Measurements from ENCODE around the gene LPP.

Gene LPP

DNA sequence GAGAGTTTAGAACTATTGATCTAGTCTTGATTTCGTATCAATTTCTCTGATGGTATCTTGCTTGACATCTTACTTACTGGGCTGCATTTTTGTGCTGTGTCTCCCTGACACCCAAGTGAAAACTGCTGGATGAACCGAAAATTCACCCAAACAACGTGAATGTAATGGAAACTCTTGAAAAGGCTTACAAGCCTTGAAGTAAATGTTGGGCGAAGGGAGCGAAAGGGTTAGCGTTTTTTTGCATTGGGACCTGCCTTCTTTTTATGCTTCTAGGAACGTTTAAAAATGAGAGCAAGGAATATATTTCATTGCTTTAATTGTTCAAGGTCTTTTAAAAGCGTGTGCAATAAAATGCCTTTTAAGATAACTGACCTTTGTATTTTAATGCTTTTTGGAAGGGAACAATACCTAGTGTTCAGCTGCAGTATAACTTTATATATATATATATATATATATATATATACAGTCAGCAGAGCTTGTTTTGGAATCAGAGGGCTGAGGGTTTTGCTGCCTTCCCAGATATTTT lies 94.1 kb downstream of the LPP start:
- H3K4me3 ChIP-seq (ENCODE audit: low read depth, low read length), result no peak overlapping the region
- TF ChIP-seq, protein P1, sequence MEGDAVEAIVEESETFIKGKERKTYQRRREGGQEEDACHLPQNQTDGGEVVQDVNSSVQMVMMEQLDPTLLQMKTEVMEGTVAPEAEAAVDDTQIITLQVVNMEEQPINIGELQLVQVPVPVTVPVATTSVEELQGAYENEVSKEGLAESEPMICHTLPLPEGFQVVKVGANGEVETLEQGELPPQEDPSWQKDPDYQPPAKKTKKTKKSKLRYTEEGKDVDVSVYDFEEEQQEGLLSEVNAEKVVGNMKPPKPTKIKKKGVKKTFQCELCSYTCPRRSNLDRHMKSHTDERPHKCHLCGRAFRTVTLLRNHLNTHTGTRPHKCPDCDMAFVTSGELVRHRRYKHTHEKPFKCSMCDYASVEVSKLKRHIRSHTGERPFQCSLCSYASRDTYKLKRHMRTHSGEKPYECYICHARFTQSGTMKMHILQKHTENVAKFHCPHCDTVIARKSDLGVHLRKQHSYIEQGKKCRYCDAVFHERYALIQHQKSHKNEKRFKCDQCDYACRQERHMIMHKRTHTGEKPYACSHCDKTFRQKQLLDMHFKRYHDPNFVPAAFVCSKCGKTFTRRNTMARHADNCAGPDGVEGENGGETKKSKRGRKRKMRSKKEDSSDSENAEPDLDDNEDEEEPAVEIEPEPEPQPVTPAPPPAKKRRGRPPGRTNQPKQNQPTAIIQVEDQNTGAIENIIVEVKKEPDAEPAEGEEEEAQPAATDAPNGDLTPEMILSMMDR (IDR thresholded peaks at IDR 0.05; ENCODE audit: low read depth, low read length, missing control alignments), result no peak
- in situ Hi-C loops (cut with HindIII; ENCODE audit: low sequenced_read_pairs), result no loop called here
- no peak for DNase-seq (ENCODE audit: low read depth)

DNA sequence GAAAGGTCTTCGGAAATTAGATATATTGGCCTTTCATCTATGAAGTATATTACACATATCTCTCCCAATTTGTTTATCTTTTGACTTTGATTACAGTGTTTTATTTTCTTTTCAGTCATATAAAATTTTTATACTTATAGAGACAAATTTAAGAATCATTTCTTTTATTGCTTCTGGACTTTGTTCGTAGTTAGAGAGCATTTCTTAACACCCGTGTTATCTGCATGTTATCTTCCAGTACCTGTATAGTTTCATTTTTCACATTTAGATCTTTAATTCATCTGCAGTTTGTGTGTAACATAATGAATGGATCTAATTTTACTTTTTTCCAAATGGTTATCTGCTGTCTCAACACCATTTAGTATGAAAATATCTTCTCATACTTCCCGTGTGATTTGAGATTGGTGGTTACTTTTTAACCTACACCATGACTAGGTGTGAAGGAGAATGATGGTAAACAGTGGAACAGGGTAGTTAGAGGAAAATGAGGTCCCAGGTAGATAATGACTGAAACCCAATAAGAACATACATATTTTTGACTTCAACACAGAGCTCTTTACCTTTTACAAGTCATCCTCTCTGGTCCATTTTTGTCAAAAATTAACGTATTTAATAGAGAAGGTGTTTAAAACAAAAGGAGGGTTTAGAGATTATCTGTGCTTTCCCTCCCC lies 99.3 kb downstream of the LPP start:
- in situ Hi-C loops (cut with HindIII; ENCODE audit: low sequenced_read_pairs), result loop anchor here (25.0 kb wide), 1 partner anchor 709 kb away; no protein-coding TSS in a partner anchor
- H3K4me3 ChIP-seq (ENCODE audit: low read depth, low read length), result no peak overlapping the region
- DNase-seq (ENCODE audit: low read depth), result no peak
- TF ChIP-seq, protein P1 (IDR thresholded peaks at IDR 0.05; ENCODE audit: low read depth, low read length, missing control alignments), result no peak

DNA sequence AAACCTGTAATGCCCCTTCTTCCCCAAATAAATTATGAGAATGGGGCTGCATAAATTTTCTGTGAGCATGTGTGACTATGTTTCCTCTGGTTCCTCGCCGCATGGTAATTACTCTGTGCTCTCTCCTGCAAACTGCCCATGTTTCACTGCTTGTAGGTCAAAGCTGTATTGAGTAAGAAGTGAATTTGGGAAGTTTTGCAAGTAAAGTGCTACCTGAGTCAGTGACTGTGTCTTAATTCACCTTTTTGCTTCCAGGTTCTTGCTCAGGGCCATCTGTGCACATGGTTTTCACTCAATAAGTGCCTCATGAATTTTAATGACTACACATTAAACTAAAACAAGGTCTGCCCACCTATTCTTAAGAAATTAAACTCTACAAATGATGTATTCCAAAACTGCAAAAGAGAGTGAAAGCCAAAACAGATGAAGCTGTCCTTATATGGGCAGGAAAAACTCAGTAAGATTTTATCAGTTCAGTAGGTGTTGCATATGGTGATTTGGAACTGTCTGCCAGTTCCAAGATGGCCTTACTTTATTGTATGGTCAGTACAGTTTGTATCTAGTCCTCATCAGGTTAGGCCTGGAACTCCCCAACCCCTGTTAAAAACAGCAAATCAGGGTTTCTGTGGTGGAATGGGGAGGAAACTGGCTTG lies 100.0 kb downstream of the LPP start:
- DNase-seq (ENCODE audit: low read depth), result no peak
- TF ChIP-seq, protein P1 (IDR thresholded peaks at IDR 0.05; ENCODE audit: low read depth, low read length, missing control alignments), result no peak
- H3K4me3 ChIP-seq (ENCODE audit: low read depth, low read length), result no peak overlapping the region
- in situ Hi-C loops (cut with HindIII; ENCODE audit: low sequenced_read_pairs), result loop anchor here (25.0 kb wide), 1 partner anchor 708 kb away; no protein-coding TSS in a partner anchor

DNA sequence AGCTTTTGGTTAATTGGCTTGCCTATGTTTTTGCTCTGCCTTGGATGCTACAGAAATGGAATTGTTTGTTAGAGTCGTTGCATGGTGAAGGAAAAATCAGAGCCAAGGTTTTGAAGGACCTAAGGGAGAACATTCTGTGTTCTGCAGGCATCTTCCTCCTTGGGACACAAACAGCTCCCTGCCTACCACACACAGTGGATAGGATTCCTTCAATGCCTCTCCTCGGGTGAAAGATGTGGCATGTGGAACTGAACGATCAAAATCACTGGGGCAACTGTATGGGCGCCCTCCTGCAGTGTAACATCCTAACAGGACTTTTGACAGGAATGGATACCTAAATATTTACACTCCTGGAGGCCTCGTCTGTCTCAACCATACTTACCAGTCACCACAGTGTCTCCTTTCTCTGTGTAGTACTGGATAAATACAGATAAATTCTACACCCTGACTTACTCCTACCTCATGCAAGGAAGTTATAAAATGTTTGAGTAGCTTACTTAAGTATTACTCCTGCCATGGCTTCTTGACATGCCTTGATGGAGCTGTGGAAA lies 100.6 kb downstream of the LPP start:
- in situ Hi-C loops (cut with HindIII; ENCODE audit: low sequenced_read_pairs), result loop anchor here (25.0 kb wide), 1 partner anchor 708 kb away; no protein-coding TSS in a partner anchor
- no peak overlapping the region for H3K4me3 ChIP-seq (ENCODE audit: low read depth, low read length)
- no peak for DNase-seq (ENCODE audit: low read depth)
- TF ChIP-seq, protein P1 (IDR thresholded peaks at IDR 0.05; ENCODE audit: low read depth, low read length, missing control alignments), result no peak

DNA sequence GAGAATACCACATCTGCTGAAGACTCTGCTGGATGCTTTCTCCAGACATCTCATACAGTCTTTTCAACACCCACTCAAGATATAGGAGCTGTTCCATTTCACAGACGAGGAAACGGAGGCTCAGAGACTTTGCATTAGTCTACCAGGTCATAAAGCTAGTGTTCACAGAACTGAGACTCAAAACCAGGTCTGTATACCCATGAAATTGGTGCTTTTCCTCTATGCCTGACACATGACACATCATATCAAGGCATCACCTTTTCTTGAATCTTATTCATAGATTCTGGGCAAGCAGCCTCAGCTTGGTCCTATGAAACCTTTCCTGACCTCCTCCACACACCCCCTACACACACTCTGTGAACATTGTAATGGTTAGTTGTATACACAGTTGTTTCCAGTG lies 101.2 kb downstream of the LPP start:
- H3K4me3 ChIP-seq (ENCODE audit: low read depth, low read length), result no peak overlapping the region
- TF ChIP-seq, protein P1 (IDR thresholded peaks at IDR 0.05; ENCODE audit: low read depth, low read length, missing control alignments), result no peak
- in situ Hi-C loops (cut with HindIII; ENCODE audit: low sequenced_read_pairs), result loop anchor here (25.0 kb wide), 1 partner anchor 707 kb away; no protein-coding TSS in a partner anchor
- DNase-seq (ENCODE audit: low read depth), result no peak

DNA sequence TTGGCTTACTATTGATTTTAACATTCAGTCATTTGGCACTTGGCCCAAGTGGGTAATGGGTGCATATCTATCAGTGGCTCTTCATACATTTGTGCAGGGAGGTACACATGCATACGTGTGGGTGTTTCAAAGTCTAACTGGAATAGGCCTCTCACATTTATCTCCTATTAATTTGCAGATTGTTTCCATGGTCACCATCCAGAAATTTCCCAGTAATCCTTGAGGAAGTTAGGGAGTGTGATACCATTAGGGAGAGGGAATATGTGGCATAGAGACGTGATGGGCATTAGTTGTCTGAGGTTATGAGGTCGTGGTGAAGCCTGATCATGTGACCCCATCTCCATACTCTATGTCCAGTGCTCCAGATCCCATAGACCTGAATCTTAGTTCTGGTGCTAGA lies 102.8 kb downstream of the LPP start:
- TF ChIP-seq, protein P1 (IDR thresholded peaks at IDR 0.05; ENCODE audit: low read depth, low read length, missing control alignments), result no peak
- H3K4me3 ChIP-seq (ENCODE audit: low read depth, low read length), result no peak overlapping the region
- in situ Hi-C loops (cut with HindIII; ENCODE audit: low sequenced_read_pairs), result loop anchor here (25.0 kb wide), 1 partner anchor 706 kb away; no protein-coding TSS in a partner anchor
- no peak for DNase-seq (ENCODE audit: low read depth)
